HepG2 (cell line): ENCODE measurements around the gene TFAP2E. TPM values are rescaled to one million over a fixed set of nuclear protein-coding genes. Genes with fewer than 3 reads are reported as not detected.

ENCODE experiments used
- AHR ChIP-seq: IDR thresholded peaks from 2 replicates; pipeline ENCODE4 v1.6.1; 2018; ENCODE audit warnings: missing genetic modification reagents, missing compliant biosample characterization
- ARNT2 ChIP-seq: sonication (generic); formaldehyde crosslinking; IDR thresholded peaks from 2 replicates; pipeline ENCODE4 v1.8.0; 2022; ENCODE audit warnings: mild to moderate bottlenecking, low read depth, missing genetic modification reagents, moderate library complexity
- ATAD3A ChIP-seq: sonication (generic); formaldehyde crosslinking; IDR thresholded peaks from 2 replicates; pipeline ENCODE4 v1.4.0; 2020; ENCODE audit warnings: missing genetic modification reagents
- ELF1 ChIP-seq: sonication (generic); formaldehyde crosslinking; IDR thresholded peaks from 2 replicates; pipeline ENCODE4 v1.4.0; 2020; ENCODE audit warnings: missing genetic modification reagents
- HOXA3 ChIP-seq: sonication (generic); formaldehyde crosslinking; IDR thresholded peaks from 2 replicates; pipeline ENCODE4 v1.5.0; 2020; ENCODE audit warnings: missing genetic modification reagents
- PHF5A ChIP-seq: IDR thresholded peaks from one replicate; pipeline ENCODE4 v1.6.1; 2018; ENCODE audit warnings: low read depth, missing genetic modification reagents; ENCODE audit not compliant: unreplicated experiment
- SALL1 ChIP-seq: sonication (generic); formaldehyde crosslinking; IDR thresholded peaks from 2 replicates; pipeline ENCODE4 v1.8.0; 2022; ENCODE audit warnings: mild to moderate bottlenecking, missing genetic modification reagents
- SOX6 ChIP-seq, 2 experiments: fragments of 450-650 bp in 1 of 2; sonication (generic) in 1 of 2; formaldehyde crosslinking in 1 of 2; IDR thresholded peaks; 2 replicates each; pipeline versions ENCODE4 v1.4.0 to v1.6.1; 2017 to 2020; ENCODE audit warnings: antibody characterized with exemption in 1 of 2, mild to moderate bottlenecking in 1 of 2, missing genetic modification reagents in 1 of 2
- ZC3H13 ChIP-seq: sonication (generic); formaldehyde crosslinking; IDR thresholded peaks from 2 replicates; pipeline ENCODE4 v1.8.1; 2023; ENCODE audit warnings: mild to moderate bottlenecking, missing genetic modification reagents, moderate library complexity
- ZFX ChIP-seq: sonication (generic); formaldehyde crosslinking; IDR thresholded peaks from 2 replicates; pipeline ENCODE4 v1.4.0; 2020; ENCODE audit warnings: mild to moderate bottlenecking, low read depth, missing genetic modification reagents, moderate library complexity
- ZFY ChIP-seq: sonication (generic); formaldehyde crosslinking; IDR thresholded peaks from 2 replicates; pipeline ENCODE4 v1.4.0; 2020; ENCODE audit warnings: missing genetic modification reagents
- ZNF180 ChIP-seq: sonication (generic); formaldehyde crosslinking; IDR thresholded peaks from 2 replicates; pipeline ENCODE4 v1.4.0; 2020; ENCODE audit warnings: low read depth, missing genetic modification reagents, borderline replicate concordance
- ZNF546 ChIP-seq: sonication (generic); formaldehyde crosslinking; conservative IDR thresholded peaks from 2 replicates; pipeline ENCODE4 v1.8.1; 2023; ENCODE audit warnings: mild to moderate bottlenecking, missing genetic modification reagents
- ZNF768 ChIP-seq: sonication (generic); formaldehyde crosslinking; IDR thresholded peaks from 2 replicates; pipeline ENCODE4 v1.4.0; 2020; ENCODE audit warnings: missing genetic modification reagents
- polyA plus RNA-seq, 8 experiments: library from polyadenylated mRNA; depleted of rRNA in 3 of 8; stranded (reverse) in 7 of 8; unstranded in 1 of 8; fragments of >200 nt; fragmentation: Illumina TruSeq in 4 of 8; extraction: Trizol in 4 of 8; gene quantifications; 2 replicates each; pipeline versions ENCODE4 v1.2.1 to v1.2.3, GENCODE V29; 2011 to 2016; ENCODE audit warnings: low read depth in 4 of 8, missing spikeins in 1 of 8, mixed read lengths in 1 of 8; ENCODE audit not compliant: insufficient read depth in 1 of 8
- total RNA-seq, 5 experiments: library from RNA; depleted of rRNA; stranded (reverse); fragments of >200 nt; fragmentation: Illumina TruSeq; extraction: Trizol; gene quantifications; 2 replicates each; pipeline ENCODE4 v1.2.3, GENCODE V29; 2016; ENCODE audit warnings: low read depth in 1 of 5
- TF ChIP-seq, protein P1 (sequence below): sonication (generic); formaldehyde crosslinking; IDR thresholded peaks from 2 replicates; pipeline ENCODE4 v1.4.0; 2020; ENCODE audit warnings: missing genetic modification reagents
- TF ChIP-seq, protein P2 (sequence below): sonication (generic); formaldehyde crosslinking; IDR thresholded peaks from 2 replicates; pipeline ENCODE4 v1.4.0; 2020; ENCODE audit warnings: missing genetic modification reagents
- TF ChIP-seq, protein P3 (sequence below): sonication (generic); formaldehyde crosslinking; IDR thresholded peaks from 2 replicates; pipeline ENCODE4 v1.4.0; 2020; ENCODE audit warnings: missing genetic modification reagents
- TF ChIP-seq, protein P4 (sequence below): sonication (generic); formaldehyde crosslinking; IDR thresholded peaks from 2 replicates; pipeline ENCODE4 v1.4.0; 2020; ENCODE audit warnings: mild to moderate bottlenecking, low read depth, missing genetic modification reagents
- TF ChIP-seq, protein P5 (sequence below): sonication (generic); formaldehyde crosslinking; IDR thresholded peaks from 2 replicates; pipeline ENCODE4 v1.9.0; 2022; ENCODE audit warnings: missing genetic modification reagents, mild to moderate bottlenecking, borderline replicate concordance

Gene TFAP2E
- total and polyA plus RNA-seq, 2 of the 13 experiments (the other 11 are each of a cell fraction or from before 2014, with no cell fraction given), result 0.31 to 0.41 TPM

DNA sequence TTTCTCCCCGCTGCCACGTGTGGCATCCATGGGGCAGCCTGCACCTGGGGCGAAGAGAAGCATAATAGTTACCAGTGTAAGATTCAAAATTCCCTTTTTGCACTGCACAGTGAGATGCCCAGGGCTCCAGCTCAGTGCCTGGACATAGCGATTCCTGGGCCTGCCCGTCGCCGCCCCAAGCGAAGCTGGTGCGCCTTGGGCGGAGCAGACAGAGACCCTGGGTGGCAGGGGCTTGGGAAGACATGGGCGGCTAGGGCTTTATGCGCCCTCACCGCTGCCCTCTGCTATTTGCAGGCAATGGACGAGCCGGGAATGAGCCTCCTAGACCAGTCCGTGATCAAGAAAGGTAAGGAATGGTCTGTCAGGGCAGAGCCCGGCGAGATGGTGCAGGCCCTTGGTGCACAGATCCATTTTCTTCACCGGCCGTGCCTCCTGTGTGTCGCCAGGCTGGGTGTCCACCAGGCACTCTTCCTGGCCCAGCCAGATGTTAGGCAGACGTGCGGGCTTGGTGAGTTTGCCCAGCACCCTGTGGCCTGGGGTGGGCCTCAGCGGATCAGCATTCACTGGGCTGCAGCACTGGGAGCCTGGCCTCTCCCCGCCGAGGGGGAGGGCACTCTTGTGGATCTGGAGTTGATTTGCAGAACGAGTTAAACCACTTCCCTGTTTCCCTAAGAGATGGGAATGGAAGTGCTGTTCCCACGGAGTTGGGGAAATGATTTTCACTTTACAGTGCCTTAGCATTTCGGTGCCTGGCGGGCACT is 1.7 kb downstream of the TFAP2E start (continued):
- TF ChIP-seq ELF1 (0 out of 2 replicates have a peak, but pooled peaks have one; percentile 12), AHR (CRISPR knock-in tag) (0 out of 2 replicates have a peak, but pooled peaks have one; percentile 40), ZC3H13 (CRISPR knock-in tag) (0 out of 2 replicates have a peak, but pooled peaks have one; percentile 41), PHF5A (CRISPR knock-in tag) (peak; percentile 17), ZNF768 (peak; percentile 19; the same call in 1 of the 2 replicates), ZNF180 (CRISPR knock-in tag) (0 out of 2 replicates have a peak, but pooled peaks have one; percentile 15), SALL1 (CRISPR knock-in tag) (peak; percentile 22; the same call in 1 of the 2 replicates), ARNT2 (0 out of 2 replicates have a peak, but pooled peaks have one; percentile 45), HOXA3 (CRISPR knock-in tag) (0 out of 2 replicates have a peak, but pooled peaks have one; percentile 6), ZFX (CRISPR knock-in tag) (peak; percentile 5; the same call in 1 of the 2 replicates), ZFY (peak; percentile 26; the same call in 1 of the 2 replicates), ATAD3A (CRISPR knock-in tag) (no peak), SOX6 (IDR thresholded peaks at IDR 0.05) (no peak), SOX6 (CRISPR knock-in tag; IDR thresholded peaks at IDR 0.05) (no peak), ZNF546 (CRISPR knock-in tag) (no peak)
- TF ChIP-seq, protein P1, sequence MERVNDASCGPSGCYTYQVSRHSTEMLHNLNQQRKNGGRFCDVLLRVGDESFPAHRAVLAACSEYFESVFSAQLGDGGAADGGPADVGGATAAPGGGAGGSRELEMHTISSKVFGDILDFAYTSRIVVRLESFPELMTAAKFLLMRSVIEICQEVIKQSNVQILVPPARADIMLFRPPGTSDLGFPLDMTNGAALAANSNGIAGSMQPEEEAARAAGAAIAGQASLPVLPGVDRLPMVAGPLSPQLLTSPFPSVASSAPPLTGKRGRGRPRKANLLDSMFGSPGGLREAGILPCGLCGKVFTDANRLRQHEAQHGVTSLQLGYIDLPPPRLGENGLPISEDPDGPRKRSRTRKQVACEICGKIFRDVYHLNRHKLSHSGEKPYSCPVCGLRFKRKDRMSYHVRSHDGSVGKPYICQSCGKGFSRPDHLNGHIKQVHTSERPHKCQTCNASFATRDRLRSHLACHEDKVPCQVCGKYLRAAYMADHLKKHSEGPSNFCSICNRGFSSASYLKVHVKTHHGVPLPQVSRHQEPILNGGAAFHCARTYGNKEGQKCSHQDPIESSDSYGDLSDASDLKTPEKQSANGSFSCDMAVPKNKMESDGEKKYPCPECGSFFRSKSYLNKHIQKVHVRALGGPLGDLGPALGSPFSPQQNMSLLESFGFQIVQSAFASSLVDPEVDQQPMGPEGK, result peak; percentile 42; the same call in 1 of the 2 replicates
- TF ChIP-seq, protein P2, sequence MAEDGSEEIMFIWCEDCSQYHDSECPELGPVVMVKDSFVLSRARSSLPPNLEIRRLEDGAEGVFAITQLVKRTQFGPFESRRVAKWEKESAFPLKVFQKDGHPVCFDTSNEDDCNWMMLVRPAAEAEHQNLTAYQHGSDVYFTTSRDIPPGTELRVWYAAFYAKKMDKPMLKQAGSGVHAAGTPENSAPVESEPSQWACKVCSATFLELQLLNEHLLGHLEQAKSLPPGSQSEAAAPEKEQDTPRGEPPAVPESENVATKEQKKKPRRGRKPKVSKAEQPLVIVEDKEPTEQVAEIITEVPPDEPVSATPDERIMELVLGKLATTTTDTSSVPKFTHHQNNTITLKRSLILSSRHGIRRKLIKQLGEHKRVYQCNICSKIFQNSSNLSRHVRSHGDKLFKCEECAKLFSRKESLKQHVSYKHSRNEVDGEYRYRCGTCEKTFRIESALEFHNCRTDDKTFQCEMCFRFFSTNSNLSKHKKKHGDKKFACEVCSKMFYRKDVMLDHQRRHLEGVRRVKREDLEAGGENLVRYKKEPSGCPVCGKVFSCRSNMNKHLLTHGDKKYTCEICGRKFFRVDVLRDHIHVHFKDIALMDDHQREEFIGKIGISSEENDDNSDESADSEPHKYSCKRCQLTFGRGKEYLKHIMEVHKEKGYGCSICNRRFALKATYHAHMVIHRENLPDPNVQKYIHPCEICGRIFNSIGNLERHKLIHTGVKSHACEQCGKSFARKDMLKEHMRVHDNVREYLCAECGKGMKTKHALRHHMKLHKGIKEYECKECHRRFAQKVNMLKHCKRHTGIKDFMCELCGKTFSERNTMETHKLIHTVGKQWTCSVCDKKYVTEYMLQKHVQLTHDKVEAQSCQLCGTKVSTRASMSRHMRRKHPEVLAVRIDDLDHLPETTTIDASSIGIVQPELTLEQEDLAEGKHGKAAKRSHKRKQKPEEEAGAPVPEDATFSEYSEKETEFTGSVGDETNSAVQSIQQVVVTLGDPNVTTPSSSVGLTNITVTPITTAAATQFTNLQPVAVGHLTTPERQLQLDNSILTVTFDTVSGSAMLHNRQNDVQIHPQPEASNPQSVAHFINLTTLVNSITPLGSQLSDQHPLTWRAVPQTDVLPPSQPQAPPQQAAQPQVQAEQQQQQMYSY (CRISPR knock-in tag), result no peak
- TF ChIP-seq, protein P3, sequence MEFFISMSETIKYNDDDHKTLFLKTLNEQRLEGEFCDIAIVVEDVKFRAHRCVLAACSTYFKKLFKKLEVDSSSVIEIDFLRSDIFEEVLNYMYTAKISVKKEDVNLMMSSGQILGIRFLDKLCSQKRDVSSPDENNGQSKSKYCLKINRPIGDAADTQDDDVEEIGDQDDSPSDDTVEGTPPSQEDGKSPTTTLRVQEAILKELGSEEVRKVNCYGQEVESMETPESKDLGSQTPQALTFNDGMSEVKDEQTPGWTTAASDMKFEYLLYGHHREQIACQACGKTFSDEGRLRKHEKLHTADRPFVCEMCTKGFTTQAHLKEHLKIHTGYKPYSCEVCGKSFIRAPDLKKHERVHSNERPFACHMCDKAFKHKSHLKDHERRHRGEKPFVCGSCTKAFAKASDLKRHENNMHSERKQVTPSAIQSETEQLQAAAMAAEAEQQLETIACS, result peak; percentile 35; the same call in 1 of the 2 replicates
- TF ChIP-seq, protein P4, sequence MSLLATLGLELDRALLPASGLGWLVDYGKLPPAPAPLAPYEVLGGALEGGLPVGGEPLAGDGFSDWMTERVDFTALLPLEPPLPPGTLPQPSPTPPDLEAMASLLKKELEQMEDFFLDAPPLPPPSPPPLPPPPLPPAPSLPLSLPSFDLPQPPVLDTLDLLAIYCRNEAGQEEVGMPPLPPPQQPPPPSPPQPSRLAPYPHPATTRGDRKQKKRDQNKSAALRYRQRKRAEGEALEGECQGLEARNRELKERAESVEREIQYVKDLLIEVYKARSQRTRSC (CRISPR knock-in tag), result no peak
- TF ChIP-seq, protein P5, sequence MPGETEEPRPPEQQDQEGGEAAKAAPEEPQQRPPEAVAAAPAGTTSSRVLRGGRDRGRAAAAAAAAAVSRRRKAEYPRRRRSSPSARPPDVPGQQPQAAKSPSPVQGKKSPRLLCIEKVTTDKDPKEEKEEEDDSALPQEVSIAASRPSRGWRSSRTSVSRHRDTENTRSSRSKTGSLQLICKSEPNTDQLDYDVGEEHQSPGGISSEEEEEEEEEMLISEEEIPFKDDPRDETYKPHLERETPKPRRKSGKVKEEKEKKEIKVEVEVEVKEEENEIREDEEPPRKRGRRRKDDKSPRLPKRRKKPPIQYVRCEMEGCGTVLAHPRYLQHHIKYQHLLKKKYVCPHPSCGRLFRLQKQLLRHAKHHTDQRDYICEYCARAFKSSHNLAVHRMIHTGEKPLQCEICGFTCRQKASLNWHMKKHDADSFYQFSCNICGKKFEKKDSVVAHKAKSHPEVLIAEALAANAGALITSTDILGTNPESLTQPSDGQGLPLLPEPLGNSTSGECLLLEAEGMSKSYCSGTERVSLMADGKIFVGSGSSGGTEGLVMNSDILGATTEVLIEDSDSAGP (CRISPR knock-in tag), result peak; percentile 49; the same call in 1 of the 2 replicates
